GM23248 (cell line): ENCODE data around the gene APBA1. TPM values are rescaled to one million over a fixed set of nuclear protein-coding genes. Genes with fewer than 3 reads are reported as not detected.

ENCODE experiments used
- DNase-seq: peaks from one replicate; pipeline ENCODE4 v3.0.0-alpha.2; 2015
- H2AFZ ChIP-seq: fragments of 200-600 bp; sonication (generic); 2 replicates; pipeline ENCODE4 v1.6.1; 2016; ENCODE audit warnings: antibody characterized with exemption
- H3F3A ChIP-seq: fragments of 200-600 bp; sonication (generic); 2 replicates; pipeline ENCODE4 v1.6.1; 2016; ENCODE audit warnings: mild to moderate bottlenecking, antibody characterized with exemption, mixed run types; ENCODE audit not compliant: insufficient read depth
- H3K27ac ChIP-seq: fragments of 200-600 bp; sonication (generic); 2 replicates; pipeline ENCODE4 v1.5.1; 2016; ENCODE audit warnings: mild to moderate bottlenecking
- H3K27me3 ChIP-seq: fragments of 200-600 bp; sonication (generic); replicated peaks from 2 replicates; pipeline ENCODE4 v1.6.1; 2016; ENCODE audit warnings: mild to moderate bottlenecking; ENCODE audit not compliant: insufficient read depth
- H3K36me3 ChIP-seq: fragments of 200-600 bp; sonication (generic); 2 replicates; pipeline ENCODE4 v1.6.1; 2016; ENCODE audit warnings: low read depth, mild to moderate bottlenecking
- H3K4me1 ChIP-seq: fragments of 200-600 bp; sonication (generic); 2 replicates; pipeline ENCODE4 v1.6.1; 2016; ENCODE audit warnings: mild to moderate bottlenecking; ENCODE audit not compliant: insufficient read depth
- H3K4me2 ChIP-seq: fragments of 200-600 bp; sonication (generic); one replicate; pipeline ENCODE4 v1.6.1; 2016; ENCODE audit warnings: mild to moderate bottlenecking; ENCODE audit not compliant: unreplicated experiment
- H3K4me3 ChIP-seq: fragments of 200-600 bp; sonication (generic); 2 replicates; pipeline ENCODE4 v1.5.1; 2016; ENCODE audit warnings: mild to moderate bottlenecking
- H3K79me2 ChIP-seq: fragments of 200-600 bp; sonication (generic); 2 replicates; pipeline ENCODE4 v1.6.1; 2016; ENCODE audit warnings: mild to moderate bottlenecking; ENCODE audit not compliant: insufficient read depth
- H3K9ac ChIP-seq: fragments of 200-600 bp; sonication (generic); 2 replicates; pipeline ENCODE4 v1.6.1; 2016; ENCODE audit warnings: mild to moderate bottlenecking
- H3K9me2 ChIP-seq: fragments of 200-600 bp; sonication (generic); 2 replicates; pipeline ENCODE4 v1.6.1; 2016; ENCODE audit warnings: mixed run types, mild to moderate bottlenecking, moderate library complexity; ENCODE audit not compliant: insufficient read depth
- H3K9me3 ChIP-seq: fragments of 200-600 bp; sonication (generic); one replicate; pipeline ENCODE4 v1.6.1; 2017; ENCODE audit warnings: low read depth
- H4K20me1 ChIP-seq: fragments of 200-600 bp; sonication (generic); 2 replicates; pipeline ENCODE4 v1.6.0; 2016; ENCODE audit not compliant: insufficient read depth
- EZH2 ChIP-seq: fragments of 200-600 bp; sonication (generic); IDR thresholded peaks from 2 replicates; pipeline ENCODE4 v1.6.1; 2018; ENCODE audit warnings: antibody characterized with exemption, mild to moderate bottlenecking; ENCODE audit not compliant: insufficient read depth, poor library complexity, severe bottlenecking
- EZH2phosphoT487 ChIP-seq: fragments of 200-600 bp; sonication (generic); IDR thresholded peaks from 2 replicates; pipeline ENCODE4 v1.6.1; 2018; ENCODE audit warnings: antibody characterized with exemption, moderate library complexity, mild to moderate bottlenecking, low read depth; ENCODE audit not compliant: insufficient read depth
- WGBS, 2 experiments: methylation state at CpG; one replicate each; pipeline ENCODE4 v1.1.6; 2015 to 2017; ENCODE audit warnings: low lambda C conversion rate in 2 of 2, low coverage in 1 of 2; ENCODE audit errors: missing lambda C conversion rate in 2 of 2; 5-methylcytosine and 5-hydroxymethylcytosine counted together
- in situ Hi-C: fragments of 300-500 bp; cut with MboI; formaldehyde crosslinking; loops from 2 replicates; pipeline ENCODE4 v1.15.0; 2020
- polyA plus RNA-seq: library from polyadenylated mRNA; unstranded; fragments of >200 nt; fragmentation: Nextera tagmentation; extraction: Ambion mirVana; gene quantifications from 2 replicates; pipeline ENCODE4 v1.2.1, GENCODE V29; 2016
- total RNA-seq: library from RNA; depleted of rRNA; stranded (reverse); fragments of >200 nt; shearing (Covaris generic); gene quantifications from 2 replicates; pipeline ENCODE4 v1.2.3, GENCODE V29; 2014

APBA1 gene
- total and polyA plus RNA-seq, 2 experiments from 2014 or later, result 0.93 to 11.3 TPM

GRCh38 chr9:69577123-69577522, 95.0 kb downstream of the APBA1 start:
- no peak overlapping the region for H3K9ac ChIP-seq
- no peaks in the 10 kb centered on the region for H3K9me2 ChIP-seq
- no peak overlapping the region for H3K4me2 ChIP-seq
- in situ Hi-C loops, result no loop called here
- no peaks in the 10 kb centered on the region for H3K9me3 ChIP-seq
- no peak overlapping the region for H3K27ac ChIP-seq
- no peaks in the 10 kb centered on the region for H3K27me3 ChIP-seq
- H4K20me1 ChIP-seq, result no peaks in the 10 kb centered on the region
- no peaks in the 10 kb centered on the region for H3K79me2 ChIP-seq
- H3K4me1 ChIP-seq, result peaks cover 21% of the 10 kb centered on the region
- H3K36me3 ChIP-seq, result no peaks in the 10 kb centered on the region
- DNase-seq, result peak; percentile 30
- WGBS, 2 experiments, result 96 to 100% methylated on average over 1 of the region's 1 CpG
- H3F3A ChIP-seq, result no peaks in the 10 kb centered on the region
- H3K4me3 ChIP-seq, result no peak overlapping the region
- TF ChIP-seq EZH2 (no peak), EZH2phosphoT487 (no peak)
- no peak overlapping the region for H2AFZ ChIP-seq

DNA sequence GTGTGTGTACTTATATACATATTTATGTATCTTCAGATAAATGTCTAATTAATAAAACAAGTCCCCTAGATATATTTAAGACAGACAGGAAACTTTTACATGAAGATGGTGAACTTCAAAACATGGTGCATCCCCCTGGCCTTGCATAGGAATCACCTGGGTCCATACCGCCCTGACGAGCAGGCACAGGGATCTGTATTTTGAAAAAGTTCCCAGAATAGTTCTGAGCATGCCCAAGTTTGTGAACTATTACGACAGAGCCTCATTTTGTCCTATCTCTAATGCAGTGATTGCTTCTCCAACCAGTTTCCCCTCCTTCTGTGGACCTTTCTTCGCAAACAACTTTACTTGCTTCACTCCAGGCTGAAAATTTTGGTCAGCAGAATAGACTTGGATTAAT, 98.1 kb downstream of the APBA1 start:
- Histone ChIP-seq H3K4me3 (no peak overlapping the region), H2AFZ (no peak overlapping the region), H3K9ac (no peak overlapping the region), H4K20me1 (no peaks in the 10 kb centered on the region), H3K4me1 (peaks cover 47% of the 10 kb centered on the region), H3K36me3 (no peaks in the 10 kb centered on the region), H3K4me2 (peak overlapping the region; percentile 11), H3K9me2 (no peaks in the 10 kb centered on the region), H3K27ac (no peak overlapping the region), H3F3A (peaks cover 18% of the 10 kb centered on the region), H3K27me3 (no peaks in the 10 kb centered on the region), H3K9me3 (no peaks in the 10 kb centered on the region), H3K79me2 (no peaks in the 10 kb centered on the region)
- 87% methylated on average over 4 of the region's 4 CpGs for WGBS, 2 experiments
- no peak for DNase-seq
- TF ChIP-seq EZH2 (no peak), EZH2phosphoT487 (no peak)
- in situ Hi-C loops, result no loop called here

DNA sequence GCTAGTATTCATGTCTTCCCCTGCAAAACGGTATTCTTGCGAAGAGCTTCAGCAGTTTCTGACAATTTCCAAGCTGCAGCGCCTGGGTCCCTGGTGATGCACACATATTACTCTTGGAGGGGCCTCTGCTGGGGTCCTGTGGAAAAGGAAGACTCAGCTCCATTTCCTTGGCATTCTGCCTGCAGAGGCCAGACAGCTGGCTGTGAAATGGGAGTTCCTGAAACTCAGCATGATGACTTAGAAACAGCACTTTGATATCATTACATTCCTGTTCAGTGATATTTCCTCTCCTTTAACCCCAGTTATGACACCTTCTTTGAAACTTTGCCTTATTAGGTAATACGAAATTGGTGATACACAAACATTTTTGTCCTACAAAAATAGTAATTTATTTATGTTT, 98.5 kb downstream of the APBA1 start:
- in situ Hi-C loops, result no loop called here
- Histone ChIP-seq H3K27ac (no peak overlapping the region), H3K79me2 (no peaks in the 10 kb centered on the region), H3K9me2 (no peaks in the 10 kb centered on the region), H3K4me2 (peak overlapping the region; percentile 11), H3K9ac (no peak overlapping the region), H3K4me3 (no peak overlapping the region), H4K20me1 (no peaks in the 10 kb centered on the region), H3K4me1 (peaks cover 51% of the 10 kb centered on the region), H3K9me3 (no peaks in the 10 kb centered on the region), H3K36me3 (no peaks in the 10 kb centered on the region), H2AFZ (no peak overlapping the region), H3K27me3 (no peaks in the 10 kb centered on the region), H3F3A (peaks cover 18% of the 10 kb centered on the region)
- WGBS, 2 experiments, result 76 to 78% methylated on average over 4 of the region's 4 CpGs
- peak; percentile 47 for DNase-seq
- no peak for TF ChIP-seq EZH2
- no peak for TF ChIP-seq EZH2phosphoT487

DNA sequence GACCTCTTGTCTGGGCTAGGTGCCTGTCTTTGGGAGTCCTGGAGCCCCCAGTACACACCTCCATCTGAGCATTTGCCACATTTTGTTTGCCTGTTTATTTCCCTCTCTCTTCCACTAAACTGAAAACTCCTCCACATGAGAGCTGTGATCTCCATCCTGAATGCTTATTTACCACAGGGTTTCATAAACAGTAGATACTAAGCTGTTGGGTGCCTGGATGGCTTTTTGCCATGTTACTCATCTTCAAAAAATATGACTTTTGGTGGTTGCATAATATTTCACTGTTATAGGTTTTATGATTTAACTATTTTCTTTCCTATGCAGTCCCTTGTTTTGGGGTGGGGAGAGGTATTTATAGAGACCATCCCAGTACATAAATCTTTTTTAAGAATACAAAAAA, 99.6 kb downstream of the APBA1 start:
- no peak overlapping the region for H3K4me3 ChIP-seq
- H3K79me2 ChIP-seq, result no peaks in the 10 kb centered on the region
- no peak overlapping the region for H3K9ac ChIP-seq
- in situ Hi-C loops, result no loop called here
- H3K27ac ChIP-seq, result no peak overlapping the region
- no peaks in the 10 kb centered on the region for H3K9me3 ChIP-seq
- TF ChIP-seq EZH2, result no peak
- TF ChIP-seq EZH2phosphoT487, result no peak
- no peaks in the 10 kb centered on the region for H3K27me3 ChIP-seq
- H2AFZ ChIP-seq, result no peak overlapping the region
- peaks cover 54% of the 10 kb centered on the region for H3K4me1 ChIP-seq
- peaks cover 18% of the 10 kb centered on the region for H3F3A ChIP-seq
- H3K9me2 ChIP-seq, result no peaks in the 10 kb centered on the region
- DNase-seq, result peak; percentile 75
- H3K4me2 ChIP-seq, result no peak overlapping the region
- H4K20me1 ChIP-seq, result no peaks in the 10 kb centered on the region
- no peaks in the 10 kb centered on the region for H3K36me3 ChIP-seq

GRCh38 chr9:69571032-69571431, 101.1 kb downstream of the APBA1 start:
- Histone ChIP-seq H3K4me2 (peak overlapping the region; percentile 61), H2AFZ (no peak overlapping the region), H3K4me3 (no peak overlapping the region), H4K20me1 (no peaks in the 10 kb centered on the region), H3K27me3 (no peaks in the 10 kb centered on the region), H3K27ac (no peak overlapping the region), H3K9me3 (no peaks in the 10 kb centered on the region), H3K9ac (no peak overlapping the region), H3K9me2 (no peaks in the 10 kb centered on the region), H3K4me1 (peaks cover 54% of the 10 kb centered on the region), H3K79me2 (no peaks in the 10 kb centered on the region), H3K36me3 (no peaks in the 10 kb centered on the region), H3F3A (peaks cover 18% of the 10 kb centered on the region)
- in situ Hi-C loops, result no loop called here
- no peak for TF ChIP-seq EZH2
- no peak for TF ChIP-seq EZH2phosphoT487
- DNase-seq, result peak; percentile 52
- 60 to 63% methylated on average over 2 of the region's 2 CpGs for WGBS, 2 experiments
